ENCODE results near the gene NUDT9.
"Not testable (repeated sequence)": the region's sequence is repeated elsewhere in the genome, so short reads cannot be mapped to it uniquely, and the experiment has no call there.

NUDT9 gene

GRCh38 chr4:87410157-87410556 is 12.2 kb upstream of the NUDT9 start:
- DNase-seq = no peak

- no peak for DNase-seq
Measured at GRCh38 chr4:87410679-87411078, 11.7 kb upstream of the NUDT9 start.

GRCh38 chr4:87414816-87415215 is 7.6 kb upstream of the NUDT9 start:
- no peak for DNase-seq

- no peak for DNase-seq
Measured at GRCh38 chr4:87416965-87417364, 5.4 kb upstream of the NUDT9 start.

- DNase-seq = not testable (repeated sequence)
Measured at GRCh38 chr4:87418410-87418809, 4.0 kb upstream of the NUDT9 start.

GRCh38 chr4:87419578-87420249 is 2.7 kb upstream of the NUDT9 start:
- DNase-seq = no peak

GRCh38 chr4:87420276-87420830 is 2.0 kb upstream of the NUDT9 start:
- no peak for DNase-seq

GRCh38 chr4:87423317-87424098 is 1.1 kb downstream of the NUDT9 start:
- DNase-seq = no peak

GRCh38 chr4:87424099-87424543 is 1.7 kb downstream of the NUDT9 start:
- DNase-seq = not testable (repeated sequence)

GRCh38 chr4:87425711-87426110 is 3.3 kb downstream of the NUDT9 start:
- no peak for DNase-seq

GRCh38 chr4:87426865-87427517 is 4.6 kb downstream of the NUDT9 start:
- DNase-seq = no peak

- no peak for DNase-seq
Measured at GRCh38 chr4:87427518-87427868, 5.1 kb downstream of the NUDT9 start.

GRCh38 chr4:87428979-87429378 is 6.6 kb downstream of the NUDT9 start:
- no peak for DNase-seq

- DNase-seq = no peak
Measured at GRCh38 chr4:87430038-87430437, 7.7 kb downstream of the NUDT9 start.

- no peak for DNase-seq
Measured at GRCh38 chr4:87433342-87433741, 11.0 kb downstream of the NUDT9 start.

- no peak for DNase-seq
Measured at GRCh38 chr4:87442889-87443288, 20.5 kb downstream of the NUDT9 start.

- no peak for DNase-seq
Measured at GRCh38 chr4:87444741-87445140, 22.4 kb downstream of the NUDT9 start.

- DNase-seq = no peak
Measured at GRCh38 chr4:87445964-87446363, 23.6 kb downstream of the NUDT9 start.

- not testable (repeated sequence) for DNase-seq
Measured at GRCh38 chr4:87446375-87446774, 24.0 kb downstream of the NUDT9 start.

GRCh38 chr4:87451537-87451936 is 29.2 kb downstream of the NUDT9 start:
- no peak for DNase-seq

- no peak for DNase-seq
Measured at GRCh38 chr4:87458913-87459312, 36.5 kb downstream of the NUDT9 start.

GRCh38 chr4:87461281-87461700 is 38.9 kb downstream of the NUDT9 start:
- no peak for DNase-seq

GRCh38 chr4:87462102-87462501 is 39.7 kb downstream of the NUDT9 start:
- DNase-seq = no peak

All from stimulated activated CD4-positive, alpha-beta T cell treated with anti-CD3 and anti-CD28 coated beads, Interleukin-4, amount 100 ng/mL, for 4 hours (primary cell).